Right lobe of liver (tissue), 4 donors: ENCODE measurements around the gene DELE1.

Experiments
- CTCF ChIP-seq, 4 donors: fragments of 200-600 bp in 3 of 4; fragments of 450-650 bp in 1 of 4; IDR thresholded peaks; one replicate each; pipeline versions ENCODE4 v1.5.1 to v1.8.0; 2016 to 2022; ENCODE audit warnings: antibody characterized with exemption in 4 of 4, mild to moderate bottlenecking in 2 of 4
- POLR2A ChIP-seq: fragments of 450-650 bp; IDR thresholded peaks from one replicate; pipeline ENCODE4 v1.6.1; 2017; ENCODE audit warnings: antibody characterized with exemption, mild to moderate bottlenecking
- donor health status: DM: no; HTN: no; CAD: no.
- donor health status: DM: no; HTN: no; CAD: no.
- donor health status: DM: no; HTN: yes; CAD: no.

GRCh38 chr5:141978389-141978788 lies 54.7 kb downstream of the DELE1 start:
- TF ChIP-seq CTCF (IDR thresholded peaks at IDR 0.05) (no peak), POLR2A (no peak)
